Sciatic nerve (tissue), 2 donors: ENCODE data around the gene CAMK1D. TPM values are rescaled to one million over a fixed set of nuclear protein-coding genes. Genes with fewer than 3 reads are reported as not detected.
"Not testable (repeated sequence)": the region's sequence is repeated elsewhere in the genome, so short reads cannot be mapped to it uniquely, and the experiment has no call there.

Experiments
- ATAC-seq: fragments of 200-7000 bp; cut with Tn5 transposase; one replicate; pipeline ENCODE4 v1.9.1; 2020; ENCODE audit warnings: mild to moderate bottlenecking, moderate library complexity
- DNase-seq: peaks from one replicate; pipeline ENCODE4 v3.0.0-alpha.2; 2020; ENCODE audit warnings: low spot score
- intact Hi-C: fragments of 100-400 bp; cut with DNase I; formaldehyde crosslinking; loops from one replicate; pipeline ENCODE4 v1.14.2; 2022
- total RNA-seq: library from RNA; stranded (reverse); fragmentation: NEBNext Ultra II Directional; extraction: Animal tissue kit (Norgen Biotek cat#: 25700); gene quantifications from one replicate; pipeline ENCODE4 v1.2.1, GENCODE V29; 2021
- donor health status: DM: no; HTN: no; CAD: no.
- donor health status: DM: no; HTN: no; CAD: no.

CAMK1D gene
- total RNA-seq, 1 donor from 2014 or later: 27.1 TPM

GRCh38 chr10:12842310-12842709 lies 493.0 kb downstream of the CAMK1D start:
- intact Hi-C loops: no loop called here
- DNase-seq (no peak), ATAC-seq (no peak)

- intact Hi-C loops: no loop called here
- DNase-seq: no peak
- no peak for ATAC-seq
Measured at GRCh38 chr10:12843296-12843945, 494.1 kb downstream of the CAMK1D start.

- intact Hi-C loops: no loop called here
- no peak for DNase-seq
- ATAC-seq: peak; percentile 47
Measured at GRCh38 chr10:12844811-12845483, 495.6 kb downstream of the CAMK1D start.

- ATAC-seq (peak; percentile 62), DNase-seq (no peak)
- intact Hi-C loops: no loop called here
Measured at GRCh38 chr10:12846718-12847117, 497.4 kb downstream of the CAMK1D start.

GRCh38 chr10:12847361-12847975 lies 498.1 kb downstream of the CAMK1D start:
- intact Hi-C loops: no loop called here

GRCh38 chr10:12848439-12849173 lies 499.3 kb downstream of the CAMK1D start:
- no peak for ATAC-seq
- DNase-seq: no peak
- intact Hi-C loops: no loop called here

More at GRCh38 chr10:12847361-12847975, 498.1 kb downstream of the CAMK1D start:
- no peak for ATAC-seq
- no peak for DNase-seq

- intact Hi-C loops: no loop called here
- DNase-seq (no peak), ATAC-seq (peak; percentile 43)
Measured at GRCh38 chr10:12849319-12850181, 500.2 kb downstream of the CAMK1D start.

- ATAC-seq (no peak), DNase-seq (no peak)
- intact Hi-C loops: no loop called here
Measured at GRCh38 chr10:12852687-12853086, 503.3 kb downstream of the CAMK1D start.

GRCh38 chr10:12854988-12855387 lies 505.6 kb downstream of the CAMK1D start:
- no peak for ATAC-seq
- no peak for DNase-seq

GRCh38 chr10:12862459-12862858 lies 513.1 kb downstream of the CAMK1D start:
- ATAC-seq: no peak
- intact Hi-C loops: no loop called here
- DNase-seq: no peak

More at GRCh38 chr10:12854988-12855387, 505.6 kb downstream of the CAMK1D start:
- intact Hi-C loops: no loop called here

- ATAC-seq, DNase-seq: not testable (repeated sequence)
- intact Hi-C loops: loop anchor here (5.0 kb wide), 1 partner anchor 1892 kb away; no protein-coding TSS in a partner anchor
Measured at GRCh38 chr10:12865515-12865914, 516.2 kb downstream of the CAMK1D start.

- ATAC-seq (no peak), DNase-seq (no peak)
- intact Hi-C loops: loop anchor here (5.0 kb wide), 1 partner anchor 1889 kb away; no protein-coding TSS in a partner anchor
Measured at GRCh38 chr10:12868229-12868628, 518.9 kb downstream of the CAMK1D start.

- ATAC-seq (no peak), DNase-seq (no peak)
- intact Hi-C loops: loop anchor here (5.0 kb wide), 1 partner anchor 1888 kb away; no protein-coding TSS in a partner anchor
Measured at GRCh38 chr10:12869427-12869826, 520.1 kb downstream of the CAMK1D start.

GRCh38 chr10:12872577-12872976 lies 523.2 kb downstream of the CAMK1D start:
- no peak for ATAC-seq
- intact Hi-C loops: no loop called here
- no peak for DNase-seq

- intact Hi-C loops: no loop called here
- ATAC-seq (no peak), DNase-seq (no peak)
Measured at GRCh38 chr10:12873172-12873571, 523.8 kb downstream of the CAMK1D start.

- intact Hi-C loops: no loop called here
Measured at GRCh38 chr10:12874501-12874900, 525.2 kb downstream of the CAMK1D start.

GRCh38 chr10:12875100-12875499 lies 525.8 kb downstream of the CAMK1D start:
- peak; percentile 90 for ATAC-seq
- no peak for DNase-seq
- intact Hi-C loops: no loop called here

More at GRCh38 chr10:12874501-12874900, 525.2 kb downstream of the CAMK1D start:
- ATAC-seq (peak; percentile 10), DNase-seq (no peak)

GRCh38 chr10:12876266-12876665 lies 526.9 kb downstream of the CAMK1D start:
- no peak for ATAC-seq
- intact Hi-C loops: no loop called here

More at GRCh38 chr10:12876266-12876665, 526.9 kb downstream of the CAMK1D start:
- no peak for DNase-seq
